Tibial nerve (tissue), 4 donors: Measurements from ENCODE around the gene CHURC1. TPM values are rescaled to one million over a fixed set of nuclear protein-coding genes. Genes with fewer than 3 reads are reported as not detected.

Experiments used
- DNase-seq, 2 donors: peaks; one replicate each; pipeline ENCODE4 v3.0.0-alpha.2; 2019; ENCODE audit warnings: low spot score in 2 of 2
- H3K27ac ChIP-seq, 4 donors: fragments of 200-600 bp; sonication (generic) in 3 of 4; one replicate each; pipeline ENCODE4 v1.5.1; 2017 to 2019; ENCODE audit warnings: mild to moderate bottlenecking in 1 of 4
- H3K27me3 ChIP-seq, 2 donors: fragments of 200-600 bp; sonication (generic) in 1 of 2; one replicate each; pipeline versions ENCODE4 v1.5.1 to v1.6.0; 2017 to 2019
- H3K36me3 ChIP-seq, 3 donors: fragments of 200-600 bp; sonication (generic); one replicate each; pipeline ENCODE4 v1.5.1; 2018 to 2019
- H3K4me1 ChIP-seq, 4 donors: fragments of 200-600 bp; sonication (generic) in 3 of 4; one replicate each; pipeline ENCODE4 v1.5.1; 2017 to 2019
- H3K4me3 ChIP-seq, 4 donors: fragments of 200-600 bp; sonication (generic) in 3 of 4; one replicate each; pipeline ENCODE4 v1.5.1; 2017 to 2019; ENCODE audit warnings: mild to moderate bottlenecking in 1 of 4, moderate library complexity in 1 of 4
- H3K9me3 ChIP-seq, 4 donors: fragments of 200-600 bp; sonication (generic) in 3 of 4; one replicate each; pipeline ENCODE4 v1.5.1; 2017 to 2019
- CTCF ChIP-seq, 5 experiments: fragments of 200-600 bp in 3 of 5; fragments of 450-650 bp in 2 of 5; sonication (generic) in 3 of 5; IDR thresholded peaks; one replicate each; pipeline ENCODE4 v1.5.1; 2016 to 2019; ENCODE audit warnings: antibody characterized with exemption in 5 of 5, mild to moderate bottlenecking in 3 of 5, moderate library complexity in 2 of 5
- EP300 ChIP-seq, 2 donors: sonication (generic); formaldehyde crosslinking; IDR thresholded peaks; one replicate each; pipeline ENCODE4 v1.6.1; 2017; ENCODE audit warnings: antibody characterized with exemption in 2 of 2, mild to moderate bottlenecking in 1 of 2
- POLR2A ChIP-seq, 2 donors: fragments of 450-650 bp; IDR thresholded peaks; one replicate each; pipeline ENCODE4 v1.6.1; 2017; ENCODE audit warnings: antibody characterized with exemption in 2 of 2, mild to moderate bottlenecking in 2 of 2, moderate library complexity in 2 of 2
- WGBS, 2 donors: methylation state at CpG; one replicate each; pipeline ENCODE4 v1.1.5; 2018; 5-methylcytosine and 5-hydroxymethylcytosine counted together
- total RNA-seq, 4 donors: library from RNA; depleted of rRNA; stranded (reverse); fragments of >200 nt; gene quantifications; one replicate each; pipeline ENCODE4 v1.1.0, GENCODE V29; 2016

Gene CHURC1
- total RNA-seq, 4 donors from 2014 or later: 75.0 to 131 (median 89.1) TPM

GRCh38 chr14:64953661-64954060, 39.4 kb downstream of the CHURC1 start:
- WGBS, 2 donors: 85 to 91% methylated on average over 6 of the region's 6 CpGs
- TF ChIP-seq CTCF (IDR thresholded peaks at IDR 0.05) (no peak), POLR2A (IDR thresholded peaks at IDR 0.05) (no peak), EP300 (IDR thresholded peaks at IDR 0.05) (no peak)
- H3K27me3 ChIP-seq: no peaks in the 10 kb centered on the region
- no peak overlapping the region for H3K27ac ChIP-seq
- no peaks in the 10 kb centered on the region for H3K9me3 ChIP-seq
- no peak for DNase-seq
- no peak overlapping the region for H3K4me3 ChIP-seq
- no peaks in the 10 kb centered on the region for H3K4me1 ChIP-seq
- peaks cover 0 to 61% (median 0%) of the 10 kb centered on the region in 3 donors for H3K36me3 ChIP-seq

GRCh38 chr14:64954491-64955240, 40.4 kb downstream of the CHURC1 start:
- DNase-seq: no peak
- Histone ChIP-seq H3K4me3 (no peak overlapping the region), H3K36me3 (peaks cover 0 to 52% (median 0%) of the 10 kb centered on the region in 3 donors), H3K27ac (no peak overlapping the region), H3K27me3 (no peaks in the 10 kb centered on the region), H3K4me1 (no peaks in the 10 kb centered on the region), H3K9me3 (no peaks in the 10 kb centered on the region)
- no peak for TF ChIP-seq POLR2A (IDR thresholded peaks at IDR 0.05)
- TF ChIP-seq EP300 (IDR thresholded peaks at IDR 0.05): no peak
- no peak for TF ChIP-seq CTCF (IDR thresholded peaks at IDR 0.05)
- WGBS, 2 donors: 79 to 85% methylated on average over 9 of the region's 9 CpGs

- Histone ChIP-seq H3K9me3 (no peaks in the 10 kb centered on the region), H3K27ac (no peak overlapping the region), H3K27me3 (no peaks in the 10 kb centered on the region), H3K4me1 (no peaks in the 10 kb centered on the region), H3K4me3 (no peak overlapping the region), H3K36me3 (peaks cover 0 to 46% (median 0%) of the 10 kb centered on the region in 3 donors)
- WGBS, 2 donors: 67 to 74% methylated on average over 6 of the region's 6 CpGs
- no peak for TF ChIP-seq CTCF (IDR thresholded peaks at IDR 0.05)
- no peak for TF ChIP-seq POLR2A (IDR thresholded peaks at IDR 0.05)
- no peak for TF ChIP-seq EP300 (IDR thresholded peaks at IDR 0.05)
- no peak for DNase-seq
Measured at GRCh38 chr14:64955297-64955696, 41.0 kb downstream of the CHURC1 start.

GRCh38 chr14:64956697-64957406, 42.6 kb downstream of the CHURC1 start:
- H3K27me3 ChIP-seq: no peaks in the 10 kb centered on the region
- peaks cover 0 to 32% (median 0%) of the 10 kb centered on the region in 3 donors for H3K36me3 ChIP-seq
- no peaks in the 10 kb centered on the region for H3K9me3 ChIP-seq
- no peak overlapping the region for H3K4me3 ChIP-seq
- H3K27ac ChIP-seq: no peak overlapping the region
- TF ChIP-seq EP300 (IDR thresholded peaks at IDR 0.05) (no peak), POLR2A (IDR thresholded peaks at IDR 0.05) (no peak), CTCF (IDR thresholded peaks at IDR 0.05) (no peak)
- WGBS, 2 donors: 90% methylated on average over 8 of the region's 8 CpGs
- H3K4me1 ChIP-seq: no peaks in the 10 kb centered on the region
- DNase-seq: no peak

GRCh38 chr14:64958201-64958600, 43.9 kb downstream of the CHURC1 start:
- no peak for DNase-seq
- no peak overlapping the region for H3K4me3 ChIP-seq
- H3K4me1 ChIP-seq: no peaks in the 10 kb centered on the region
- no peaks in the 10 kb centered on the region for H3K27me3 ChIP-seq
- no peak for TF ChIP-seq EP300 (IDR thresholded peaks at IDR 0.05)
- no peak for TF ChIP-seq POLR2A (IDR thresholded peaks at IDR 0.05)
- no peak for TF ChIP-seq CTCF (IDR thresholded peaks at IDR 0.05)
- peaks cover 0 to 32% (median 0%) of the 10 kb centered on the region in 3 donors for H3K36me3 ChIP-seq
- 88 to 94% methylated on average over 2 of the region's 2 CpGs for WGBS, 2 donors
- no peak overlapping the region for H3K27ac ChIP-seq
- H3K9me3 ChIP-seq: no peaks in the 10 kb centered on the region
